Activated B cell treated with CpG ODN at 0.5 μM for 24 hours (primary cell): ENCODE data around the gene VDR. TPM values are rescaled to one million over a fixed set of nuclear protein-coding genes. Genes with fewer than 3 reads are reported as not detected.

ENCODE experiments used
- ATAC-seq: fragments of 200-7000 bp; cut with Tn5 transposase; one replicate; pipeline ENCODE4 v1.10.0; 2021; ENCODE audit warnings: low read depth, mild to moderate bottlenecking, moderate library complexity
- CTCF ChIA-PET: fragments of 350-600 bp; sonication (Branson Sonifier 250); formaldehyde crosslinking; loops from one replicate; lab custom pipeline; 2021; ENCODE audit warnings: antibody characterized with exemption; lab: Charles Lee
- POLR2A ChIA-PET: fragments of 350-600 bp; sonication (Branson Sonifier 250); formaldehyde crosslinking; loops from one replicate; lab custom pipeline; 2021; ENCODE audit warnings: antibody characterized with exemption; lab: Charles Lee
- DNase-seq: peaks from one replicate; pipeline ENCODE4 v3.0.0; 2022
- H3K27ac Mint-ChIP-seq: one replicate; pipeline ENCODE4 v1.8.0; 2020; ENCODE audit warnings: mixed read lengths
- H3K27me3 Mint-ChIP-seq: one replicate; pipeline ENCODE4 v1.8.0; 2021; ENCODE audit warnings: mixed read lengths
- H3K36me3 Mint-ChIP-seq: one replicate; pipeline ENCODE4 v1.8.0; 2021; ENCODE audit warnings: low read depth, mixed read lengths
- H3K4me1 Mint-ChIP-seq: one replicate; pipeline ENCODE4 v1.8.0; 2021; ENCODE audit warnings: mixed read lengths
- H3K4me3 Mint-ChIP-seq: one replicate; pipeline ENCODE4 v1.8.0; 2020; ENCODE audit warnings: mild to moderate bottlenecking, mixed read lengths
- H3K9me3 Mint-ChIP-seq: one replicate; pipeline ENCODE4 v1.8.0; 2020; ENCODE audit warnings: mixed read lengths
- intact Hi-C: fragments of 100-400 bp; cut with micrococcal nuclease; formaldehyde crosslinking; loops from one replicate; pipeline ENCODE4 v1.15.1; 2024
- total RNA-seq: library from RNA; stranded (reverse); gene quantifications from 2 replicates; pipeline ENCODE4 v1.2.3, GENCODE V29; 2022
- TF ChIP-seq, protein P1 (sequence below): fragments of 200-600 bp; IDR thresholded peaks from one replicate; pipeline ENCODE4 v1.8.0; 2022; ENCODE audit warnings: antibody characterized with exemption, mild to moderate bottlenecking

Gene VDR
- total RNA-seq, 1 donor from 2014 or later = 0.86 TPM

DNA sequence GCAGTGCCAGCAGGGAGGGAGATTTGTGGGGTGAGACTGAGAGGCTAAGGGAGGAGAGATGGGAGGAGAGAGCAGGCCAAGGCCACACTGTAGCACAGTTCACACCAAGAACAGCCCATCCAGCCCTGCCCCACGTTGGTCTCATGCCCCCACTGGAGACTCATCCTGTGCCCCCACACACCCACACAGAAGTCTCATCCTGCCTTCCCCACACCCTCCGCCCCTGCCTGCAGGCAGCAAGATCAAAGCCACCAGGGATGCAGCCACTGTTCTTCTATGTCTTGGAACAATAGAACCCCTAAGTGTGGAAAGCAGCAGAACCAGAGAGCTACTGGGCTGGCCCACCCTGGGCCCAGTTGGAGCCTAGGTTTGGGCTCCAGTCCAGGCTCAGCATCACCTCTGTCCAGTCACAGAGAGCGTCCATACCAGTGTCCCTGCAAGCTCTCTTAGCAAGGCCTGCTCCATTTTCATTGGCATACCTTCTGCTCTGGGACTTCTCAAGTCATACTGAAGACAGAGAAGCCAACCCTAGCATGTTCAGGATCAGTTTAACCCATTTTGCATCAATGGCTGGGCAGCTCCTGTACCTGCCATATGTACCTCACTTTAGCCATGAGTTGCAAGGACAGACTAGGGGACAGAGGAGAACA is 53.4 kb downstream of the VDR start:
- TF ChIP-seq, protein P1, sequence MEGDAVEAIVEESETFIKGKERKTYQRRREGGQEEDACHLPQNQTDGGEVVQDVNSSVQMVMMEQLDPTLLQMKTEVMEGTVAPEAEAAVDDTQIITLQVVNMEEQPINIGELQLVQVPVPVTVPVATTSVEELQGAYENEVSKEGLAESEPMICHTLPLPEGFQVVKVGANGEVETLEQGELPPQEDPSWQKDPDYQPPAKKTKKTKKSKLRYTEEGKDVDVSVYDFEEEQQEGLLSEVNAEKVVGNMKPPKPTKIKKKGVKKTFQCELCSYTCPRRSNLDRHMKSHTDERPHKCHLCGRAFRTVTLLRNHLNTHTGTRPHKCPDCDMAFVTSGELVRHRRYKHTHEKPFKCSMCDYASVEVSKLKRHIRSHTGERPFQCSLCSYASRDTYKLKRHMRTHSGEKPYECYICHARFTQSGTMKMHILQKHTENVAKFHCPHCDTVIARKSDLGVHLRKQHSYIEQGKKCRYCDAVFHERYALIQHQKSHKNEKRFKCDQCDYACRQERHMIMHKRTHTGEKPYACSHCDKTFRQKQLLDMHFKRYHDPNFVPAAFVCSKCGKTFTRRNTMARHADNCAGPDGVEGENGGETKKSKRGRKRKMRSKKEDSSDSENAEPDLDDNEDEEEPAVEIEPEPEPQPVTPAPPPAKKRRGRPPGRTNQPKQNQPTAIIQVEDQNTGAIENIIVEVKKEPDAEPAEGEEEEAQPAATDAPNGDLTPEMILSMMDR = no peak
- CTCF ChIA-PET = no interaction called here
- H3K4me3 Mint-ChIP-seq = no peak overlapping the region
- intact Hi-C loops = no loop called here
- H3K4me1 Mint-ChIP-seq = no peaks in the 10 kb centered on the region
- POLR2A ChIA-PET = no interaction called here
- H3K9me3 Mint-ChIP-seq = no peaks in the 10 kb centered on the region
- no peaks in the 10 kb centered on the region for H3K27me3 Mint-ChIP-seq
- DNase-seq (no peak), ATAC-seq (no peak)
- no peaks in the 10 kb centered on the region for H3K36me3 Mint-ChIP-seq
- no peak overlapping the region for H3K27ac Mint-ChIP-seq

- CTCF ChIA-PET = no interaction called here
- DNase-seq (no peak), ATAC-seq (no peak)
- no peaks in the 10 kb centered on the region for H3K9me3 Mint-ChIP-seq
- TF ChIP-seq, protein P1 = no peak
- H3K4me1 Mint-ChIP-seq = no peaks in the 10 kb centered on the region
- H3K27me3 Mint-ChIP-seq = no peaks in the 10 kb centered on the region
- intact Hi-C loops = no loop called here
- no peak overlapping the region for H3K27ac Mint-ChIP-seq
- no peaks in the 10 kb centered on the region for H3K36me3 Mint-ChIP-seq
- H3K4me3 Mint-ChIP-seq = no peak overlapping the region
- POLR2A ChIA-PET = no interaction called here
Observed at GRCh38 chr12:47850153-47851084, 54.4 kb downstream of the VDR start.

- no peaks in the 10 kb centered on the region for H3K4me1 Mint-ChIP-seq
- H3K4me3 Mint-ChIP-seq = no peak overlapping the region
- ChIA-PET POLR2A (no interaction called here), CTCF (interaction anchor here (2.3 kb wide), 1 partner anchor 107 kb away, joined by 6 read pairs; no protein-coding TSS in a partner anchor)
- H3K36me3 Mint-ChIP-seq = no peaks in the 10 kb centered on the region
- intact Hi-C loops = no loop called here
- no peak overlapping the region for H3K27ac Mint-ChIP-seq
- TF ChIP-seq, protein P1 = no peak
- no peaks in the 10 kb centered on the region for H3K9me3 Mint-ChIP-seq
- ATAC-seq = no peak
- no peak for DNase-seq
- no peaks in the 10 kb centered on the region for H3K27me3 Mint-ChIP-seq
Observed at GRCh38 chr12:47849261-47849660, 55.5 kb downstream of the VDR start.

DNA sequence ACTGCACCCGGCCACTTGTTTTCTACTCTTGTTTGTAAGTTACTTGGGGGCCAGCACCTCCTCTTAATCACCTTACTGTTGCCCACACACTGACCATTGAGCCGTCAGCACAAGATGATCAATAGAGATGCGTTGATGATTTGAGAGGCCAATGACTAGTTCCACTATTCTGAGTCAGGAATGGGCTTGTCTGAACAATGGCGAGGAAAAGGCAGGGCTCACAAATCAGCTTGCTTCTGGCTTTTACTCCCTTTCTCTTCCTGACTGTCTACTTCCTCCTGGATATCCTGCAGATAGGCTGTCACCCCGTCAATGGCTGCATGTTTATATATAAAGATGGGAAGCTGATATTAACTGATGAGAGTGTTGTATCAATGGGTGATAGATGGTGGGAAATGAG is 55.9 kb downstream of the VDR start:
- no peak overlapping the region for H3K4me3 Mint-ChIP-seq
- no peak overlapping the region for H3K27ac Mint-ChIP-seq
- no peaks in the 10 kb centered on the region for H3K27me3 Mint-ChIP-seq
- POLR2A ChIA-PET = no interaction called here
- no peak for ATAC-seq
- TF ChIP-seq, protein P1 = no peak
- H3K9me3 Mint-ChIP-seq = no peaks in the 10 kb centered on the region
- no peaks in the 10 kb centered on the region for H3K36me3 Mint-ChIP-seq
- CTCF ChIA-PET = interaction anchor here (2.3 kb wide), 1 partner anchor 106 kb away, joined by 6 read pairs; no protein-coding TSS in a partner anchor
- intact Hi-C loops = no loop called here
- DNase-seq = no peak
- H3K4me1 Mint-ChIP-seq = no peaks in the 10 kb centered on the region
